Thymus (tissue), 11 donors: Measurements from ENCODE around the gene TLR5. TPM values are rescaled to one million over a fixed set of nuclear protein-coding genes. Genes with fewer than 3 reads are reported as not detected.

Experiments used
- DNase-seq, 9 donors: peaks; one replicate each; pipeline ENCODE4 v3.0.0-alpha.2; 2013; ENCODE audit warnings: low spot score in 9 of 9, low read depth in 6 of 9, missing footprints in 1 of 9
- H3K27ac ChIP-seq, 2 donors: one replicate each; pipeline ENCODE4 v1.5.1; 2013; ENCODE audit warnings: control low read depth in 1 of 2, low read depth in 1 of 2, low read length in 1 of 2, mild to moderate bottlenecking in 1 of 2, moderate library complexity in 1 of 2
- H3K27me3 ChIP-seq, 2 donors: one replicate each; pipeline ENCODE4 v1.5.1; 2013; ENCODE audit warnings: low read length in 1 of 2; ENCODE audit not compliant: control insufficient read depth in 2 of 2, insufficient read depth in 1 of 2
- H3K36me3 ChIP-seq, 2 donors: one replicate each; pipeline ENCODE4 v1.5.1; 2013; ENCODE audit warnings: low read length in 1 of 2, mild to moderate bottlenecking in 1 of 2, moderate library complexity in 1 of 2; ENCODE audit not compliant: control insufficient read depth in 2 of 2, insufficient read depth in 2 of 2
- H3K4me1 ChIP-seq, 2 donors: one replicate each; pipeline ENCODE4 v1.5.1; 2013; ENCODE audit warnings: low read length in 2 of 2; ENCODE audit not compliant: control insufficient read depth in 2 of 2, insufficient read depth in 2 of 2
- H3K4me3 ChIP-seq, 2 donors: one replicate each; pipeline ENCODE4 v1.5.1; 2013; ENCODE audit warnings: low read length in 2 of 2, control low read depth in 1 of 2, mild to moderate bottlenecking in 1 of 2
- H3K9me3 ChIP-seq, 2 donors: one replicate each; pipeline ENCODE4 v1.5.1; 2013; ENCODE audit warnings: low read length in 1 of 2, mild to moderate bottlenecking in 1 of 2; ENCODE audit not compliant: control insufficient read depth in 2 of 2, insufficient read depth in 1 of 2
- WGBS: extraction: QIAGEN DNeasy Blood & Tissue Kit; methylation state at CpG from one replicate; pipeline ENCODE4 v1.1.7; 2013; 5-methylcytosine and 5-hydroxymethylcytosine counted together
- polyA plus RNA-seq: library from polyadenylated mRNA; stranded (reverse); fragments of 200-250 nt; gene quantifications from one replicate; pipeline ENCODE4 v1.2.3, GENCODE V29; 2013
- total RNA-seq: library from RNA; stranded (reverse); fragments of 120-200 nt; gene quantifications from one replicate; pipeline ENCODE4 v1.2.4, GENCODE V29; 2013
- donor health status: healthy.

The TLR5 gene
- total and polyA plus RNA-seq, 2 donors, result 3.4 to 3.5 TPM

GRCh38 chr1:223105568-223105967 is 37.5 kb downstream of the TLR5 start:
- WGBS, result 98% methylated on average over 7 of the region's 7 CpGs
- no peak overlapping the region for H3K4me3 ChIP-seq

GRCh38 chr1:223102797-223103533 is 40.1 kb downstream of the TLR5 start:
- Histone ChIP-seq H3K27ac (no peak overlapping the region), H3K4me3 (no peak overlapping the region), H3K4me1 (peaks cover 0 to 7% of the 10 kb centered on the region in 2 donors), H3K36me3 (no peaks in the 10 kb centered on the region), H3K27me3 (no peaks in the 10 kb centered on the region), H3K9me3 (peaks cover 0 to 2% of the 10 kb centered on the region in 2 donors)
- WGBS, result 53% methylated on average over 10 of the region's 10 CpGs
- DNase-seq, result no peak

More at GRCh38 chr1:223105568-223105967, 37.5 kb downstream of the TLR5 start:
- no peak for DNase-seq
- Histone ChIP-seq H3K27me3 (no peaks in the 10 kb centered on the region), H3K36me3 (no peaks in the 10 kb centered on the region), H3K4me1 (peaks cover 0 to 7% of the 10 kb centered on the region in 2 donors), H3K9me3 (peaks cover 0 to 2% of the 10 kb centered on the region in 2 donors), H3K27ac (no peak overlapping the region)

- no peak overlapping the region for H3K4me3 ChIP-seq
- WGBS, result 93% methylated on average over 1 of the region's 1 CpG
- no peak for DNase-seq
- H3K36me3 ChIP-seq, result no peaks in the 10 kb centered on the region
- peaks cover 0 to under 1% of the 10 kb centered on the region in 2 donors for H3K4me1 ChIP-seq
- peaks cover 0 to 2% of the 10 kb centered on the region in 2 donors for H3K9me3 ChIP-seq
- no peaks in the 10 kb centered on the region for H3K27me3 ChIP-seq
- H3K27ac ChIP-seq, result no peak overlapping the region
These were observed 45.3 kb downstream of the TLR5 start for GRCh38 chr1:223097713-223098112.

GRCh38 chr1:223095870-223096269 is 47.2 kb downstream of the TLR5 start:
- 95% methylated on average over 4 of the region's 4 CpGs for WGBS
- H3K27me3 ChIP-seq, result no peaks in the 10 kb centered on the region
- no peak overlapping the region for H3K4me3 ChIP-seq
- DNase-seq, result no peak
- H3K9me3 ChIP-seq, result peaks cover 0 to 2% of the 10 kb centered on the region in 2 donors
- H3K36me3 ChIP-seq, result no peaks in the 10 kb centered on the region
- no peak overlapping the region for H3K27ac ChIP-seq
- H3K4me1 ChIP-seq, result no peaks in the 10 kb centered on the region

- WGBS, result 95% methylated on average over 6 of the region's 6 CpGs
- Histone ChIP-seq H3K36me3 (no peaks in the 10 kb centered on the region), H3K4me3 (no peak overlapping the region), H3K27me3 (no peaks in the 10 kb centered on the region), H3K4me1 (peaks cover 12 to 22% of the 10 kb centered on the region in 2 donors), H3K9me3 (no peaks in the 10 kb centered on the region), H3K27ac (no peak overlapping the region)
- DNase-seq, result no peak
These were observed 51.2 kb downstream of the TLR5 start for GRCh38 chr1:223091896-223092295.

- no peaks in the 10 kb centered on the region for H3K9me3 ChIP-seq
- WGBS, result 92% methylated on average over 11 of the region's 11 CpGs
- no peak for DNase-seq
- peaks cover 17 to 35% of the 10 kb centered on the region in 2 donors for H3K4me1 ChIP-seq
- no peak overlapping the region for H3K4me3 ChIP-seq
- H3K36me3 ChIP-seq, result no peaks in the 10 kb centered on the region
- H3K27me3 ChIP-seq, result no peaks in the 10 kb centered on the region
- no peak overlapping the region for H3K27ac ChIP-seq
These were observed 53.8 kb downstream of the TLR5 start for GRCh38 chr1:223089250-223089649.

GRCh38 chr1:223088713-223089240 is 54.3 kb downstream of the TLR5 start:
- Histone ChIP-seq H3K27ac (no peak overlapping the region), H3K4me3 (no peak overlapping the region), H3K4me1 (peaks cover 17 to 35% of the 10 kb centered on the region in 2 donors), H3K36me3 (no peaks in the 10 kb centered on the region), H3K27me3 (no peaks in the 10 kb centered on the region), H3K9me3 (no peaks in the 10 kb centered on the region)
- no peak for DNase-seq
- WGBS, result 97% methylated on average over 13 of the region's 13 CpGs

GRCh38 chr1:223087291-223088255 is 55.5 kb downstream of the TLR5 start:
- H3K27ac ChIP-seq, result peak overlapping the region in 1 of 2 donors; percentile 91
- peak in 7 of 9 donors; percentile 30 to 87 (median 59) for DNase-seq
- H3K36me3 ChIP-seq, result no peaks in the 10 kb centered on the region
- peaks cover 0 to 1% of the 10 kb centered on the region in 2 donors for H3K9me3 ChIP-seq
- no peak overlapping the region for H3K4me3 ChIP-seq
- peaks cover 22 to 47% of the 10 kb centered on the region in 2 donors for H3K4me1 ChIP-seq
- H3K27me3 ChIP-seq, result no peaks in the 10 kb centered on the region
- 81% methylated on average over 10 of the region's 10 CpGs for WGBS
